ENCODE data around the gene CTIF.

The CTIF gene

GRCh38 chr18:48827291-48828193, 288.7 kb downstream of the CTIF start:
- peak; percentile 67 for DNase-seq

DNA sequence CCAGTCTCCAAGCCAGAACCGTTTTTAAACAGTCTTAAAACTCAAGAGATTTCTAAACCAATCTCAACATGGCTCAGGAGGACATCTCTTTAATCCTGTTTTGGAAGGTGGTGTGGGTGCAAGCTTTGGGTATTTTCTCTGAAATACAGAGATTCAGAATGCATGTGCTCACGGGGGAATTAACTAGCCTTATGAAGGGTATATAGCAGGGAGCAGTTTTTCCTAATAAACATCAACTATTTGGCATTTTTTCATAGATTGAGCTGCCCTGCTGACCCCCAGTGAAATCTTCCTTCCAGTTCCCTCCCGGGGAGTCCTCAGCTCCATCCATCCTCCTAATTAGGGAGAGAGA, 289.3 kb downstream of the CTIF start:
- DNase-seq, result no peak

- no peak for DNase-seq
Observed at GRCh38 chr18:48828691-48829442, 290.0 kb downstream of the CTIF start.

DNA sequence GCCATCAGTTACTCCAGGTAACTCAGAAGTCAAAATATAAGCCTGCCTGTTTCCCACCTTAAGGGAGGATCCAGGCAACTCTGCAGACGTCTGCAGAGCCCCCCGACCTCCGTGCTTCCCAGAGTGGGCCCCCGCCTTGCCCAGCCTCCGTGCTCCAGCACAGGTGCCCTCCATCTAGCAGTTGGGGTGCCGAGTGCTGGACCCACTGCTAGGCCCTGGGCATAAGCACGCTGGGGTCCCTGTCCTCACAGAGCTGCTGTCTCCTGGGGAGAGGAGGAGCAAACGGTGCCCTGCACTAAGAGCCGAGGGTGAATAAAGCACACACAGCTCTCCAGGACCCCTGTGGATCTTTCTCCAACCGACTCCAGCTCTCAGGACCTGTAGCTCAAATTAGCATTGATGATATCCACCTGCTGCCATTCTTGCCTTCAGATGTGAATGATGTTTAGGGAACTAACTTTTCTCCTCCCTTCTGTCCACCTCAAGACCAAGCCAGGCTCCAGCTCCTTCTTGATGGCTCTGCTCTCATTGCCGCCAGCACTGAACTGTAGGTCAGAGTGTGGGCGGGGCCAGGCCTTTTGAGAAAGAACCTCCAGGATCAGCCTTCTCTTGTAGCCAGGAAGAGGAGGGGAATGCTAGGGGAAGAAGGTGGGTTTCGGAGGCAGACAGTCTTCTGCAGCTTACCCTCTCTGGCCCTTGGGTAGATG, 290.8 kb downstream of the CTIF start:
- no peak for DNase-seq

- no peak for DNase-seq
Observed at GRCh38 chr18:48831113-48831759, 292.4 kb downstream of the CTIF start.

DNA sequence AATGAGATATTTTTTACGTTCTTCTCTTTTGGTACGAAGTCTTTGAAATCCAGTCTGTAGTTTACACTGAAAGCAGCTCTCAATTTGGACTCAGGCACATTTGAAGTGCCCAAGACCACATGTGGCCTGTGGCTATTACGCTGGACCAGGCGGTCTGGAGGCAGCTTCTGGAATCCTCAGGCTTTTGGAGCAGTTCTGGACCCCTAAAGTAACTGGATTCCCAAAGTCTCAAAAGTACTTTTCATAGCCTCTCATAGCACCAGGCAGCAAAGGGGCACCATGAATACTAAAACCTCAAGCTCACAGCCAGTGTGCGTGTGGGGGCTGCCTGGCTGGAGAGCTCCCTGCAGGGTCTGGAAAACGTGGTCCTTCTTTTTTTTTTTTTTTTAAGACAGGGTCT, 293.0 kb downstream of the CTIF start:
- DNase-seq, result no peak

DNA sequence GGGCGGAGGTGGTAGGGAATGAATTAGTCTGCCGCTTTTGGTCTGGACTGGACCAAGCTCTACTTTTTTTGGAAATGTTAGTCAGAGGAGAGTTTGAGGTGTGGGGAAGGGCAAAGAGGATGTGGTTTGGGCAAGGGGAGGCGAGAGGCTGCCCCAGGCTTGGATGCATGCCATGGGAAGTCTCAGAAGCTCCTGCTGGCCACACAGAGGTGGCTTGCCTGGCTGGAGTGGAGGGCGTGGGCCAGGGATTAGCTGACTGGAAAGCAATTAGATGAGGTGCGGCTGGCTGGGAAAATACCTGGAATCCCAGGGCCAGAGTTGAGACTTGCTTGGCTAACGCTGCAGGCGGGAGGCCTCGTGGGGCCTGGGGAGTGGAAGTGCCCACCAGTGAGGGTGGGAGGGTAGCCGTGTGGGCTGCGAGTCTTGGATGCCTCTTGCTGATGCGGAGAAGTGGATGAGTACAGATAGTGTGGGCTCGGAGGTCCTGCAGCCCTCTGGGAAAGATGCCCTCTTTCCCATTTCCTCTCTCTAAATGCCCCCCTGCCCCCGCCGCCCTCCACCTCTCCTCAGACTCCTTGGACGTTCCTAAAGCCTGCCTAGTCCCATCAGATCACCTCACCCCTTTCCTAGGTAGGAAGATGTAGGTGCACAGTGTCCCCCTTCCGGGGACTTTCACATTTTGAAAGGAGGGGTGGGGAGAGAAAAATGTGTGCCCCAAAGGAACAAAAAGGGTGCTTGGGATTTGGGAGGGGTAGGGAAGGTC, 294.3 kb downstream of the CTIF start:
- DNase-seq, result peak; percentile 71

DNA sequence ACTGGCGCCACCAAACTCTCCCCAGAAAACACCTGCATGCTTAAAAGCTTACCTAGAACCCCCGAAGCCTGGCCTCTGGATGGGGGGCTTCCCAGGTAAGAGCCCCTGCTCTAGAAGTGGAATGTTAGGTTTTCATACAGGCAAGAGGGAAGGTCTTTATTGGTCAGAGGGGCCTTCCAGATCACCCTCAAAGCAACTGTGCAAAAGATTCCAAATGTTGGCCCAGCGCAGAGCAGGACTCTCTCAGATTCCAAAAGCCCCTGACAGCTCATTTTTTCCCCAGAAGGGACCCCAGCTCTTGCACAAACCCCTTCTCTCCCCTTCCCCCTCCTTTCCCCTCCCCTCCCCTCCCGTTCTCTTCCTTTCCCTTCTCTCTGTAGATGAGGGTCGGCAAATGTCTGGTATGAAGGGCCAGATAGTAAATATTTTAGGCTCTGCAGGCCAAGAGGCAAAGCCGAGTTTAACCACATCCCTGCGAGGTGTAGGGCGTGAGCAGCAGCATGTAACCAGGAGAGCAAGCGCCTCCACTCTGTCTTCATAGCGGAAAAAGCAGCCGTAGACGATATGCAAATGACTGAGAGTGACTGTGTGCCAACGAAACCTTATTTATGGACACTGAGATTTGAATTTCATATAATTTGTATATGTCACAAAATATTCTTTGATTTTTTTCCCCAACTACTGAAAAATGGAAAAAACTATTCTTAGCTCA, 295.0 kb downstream of the CTIF start:
- peak; percentile 38 for DNase-seq

DNA sequence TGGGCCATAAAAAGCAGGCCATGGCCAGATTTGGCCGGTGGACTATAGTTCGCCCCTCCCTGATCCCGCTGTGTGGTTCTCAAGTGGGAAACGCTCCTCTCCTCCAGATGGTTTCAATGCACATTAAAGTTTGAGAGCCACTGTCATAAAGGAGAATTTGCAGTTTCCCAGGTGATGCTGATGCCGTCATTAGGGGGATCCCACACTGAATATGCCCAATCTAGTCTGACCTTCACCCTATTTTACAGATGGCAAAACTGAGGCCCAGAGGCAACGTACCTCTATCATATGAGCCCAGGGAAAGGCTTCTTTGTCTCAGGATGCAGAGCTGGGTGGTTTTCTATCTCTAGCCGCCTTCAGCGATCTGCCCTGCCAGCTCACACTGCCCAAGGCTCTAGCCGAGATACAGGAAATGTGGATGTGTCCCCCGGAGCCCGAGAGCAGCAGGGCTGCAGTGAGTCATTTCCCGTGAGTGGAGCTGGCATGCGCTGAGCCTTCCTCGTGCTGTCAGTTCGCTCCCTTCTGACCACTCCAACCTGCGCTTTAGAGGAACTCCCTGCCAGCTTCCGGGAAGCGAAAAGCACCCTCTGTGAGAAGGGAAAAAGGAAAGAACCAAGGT, 295.7 kb downstream of the CTIF start:
- DNase-seq, result peak; percentile 91

- no peak for DNase-seq
Observed at GRCh38 chr18:48835119-48835518, 296.3 kb downstream of the CTIF start.

DNA sequence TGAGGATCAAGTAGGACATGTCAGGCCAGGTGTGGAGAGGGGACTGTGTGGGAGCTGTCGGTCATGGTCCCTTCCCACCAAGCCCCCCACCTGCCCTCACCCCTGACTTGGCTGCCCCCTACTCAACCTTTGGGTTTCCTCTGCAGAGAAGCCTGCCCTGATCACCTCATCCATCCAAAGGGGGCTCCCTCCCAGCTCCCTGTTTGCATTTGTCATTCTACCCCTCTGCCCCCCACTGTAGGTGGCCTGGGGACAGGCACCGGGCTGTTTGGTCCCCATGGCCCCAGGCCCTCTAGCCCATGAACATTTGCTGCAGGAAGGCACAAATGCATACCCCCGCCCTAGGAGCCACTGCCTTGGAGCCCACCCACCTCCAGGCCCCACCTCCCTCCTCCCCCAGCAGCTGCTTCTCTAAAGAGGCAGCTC, 296.9 kb downstream of the CTIF start:
- no peak for DNase-seq

GRCh38 chr18:48836231-48836805, 297.5 kb downstream of the CTIF start:
- no peak for DNase-seq

- no peak for DNase-seq
Observed at GRCh38 chr18:48836806-48837615, 298.2 kb downstream of the CTIF start.

DNA sequence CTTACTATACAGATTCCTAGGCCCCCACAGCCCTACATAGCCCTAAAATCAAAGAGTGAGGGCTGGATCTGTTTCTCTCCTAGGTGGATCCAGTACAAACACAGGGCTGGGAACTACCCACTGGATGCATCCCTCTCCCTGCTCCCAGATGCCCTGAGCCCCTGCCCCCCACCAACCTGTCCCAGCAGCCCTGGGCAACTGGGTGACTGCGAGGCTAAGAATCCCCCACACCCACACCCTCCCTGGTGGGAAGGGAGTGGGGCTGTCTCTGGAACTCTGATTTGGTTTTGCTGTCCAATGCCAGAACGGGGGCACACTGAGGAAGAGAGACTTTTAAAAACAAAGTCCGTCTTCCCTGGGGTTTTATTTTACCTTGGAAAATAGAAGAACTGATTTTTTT, 298.8 kb downstream of the CTIF start:
- no peak for DNase-seq

GRCh38 chr18:48838166-48838775, 299.4 kb downstream of the CTIF start:
- no peak for DNase-seq

GRCh38 chr18:48838921-48839818, 300.3 kb downstream of the CTIF start:
- peak; percentile 73 for DNase-seq

DNA sequence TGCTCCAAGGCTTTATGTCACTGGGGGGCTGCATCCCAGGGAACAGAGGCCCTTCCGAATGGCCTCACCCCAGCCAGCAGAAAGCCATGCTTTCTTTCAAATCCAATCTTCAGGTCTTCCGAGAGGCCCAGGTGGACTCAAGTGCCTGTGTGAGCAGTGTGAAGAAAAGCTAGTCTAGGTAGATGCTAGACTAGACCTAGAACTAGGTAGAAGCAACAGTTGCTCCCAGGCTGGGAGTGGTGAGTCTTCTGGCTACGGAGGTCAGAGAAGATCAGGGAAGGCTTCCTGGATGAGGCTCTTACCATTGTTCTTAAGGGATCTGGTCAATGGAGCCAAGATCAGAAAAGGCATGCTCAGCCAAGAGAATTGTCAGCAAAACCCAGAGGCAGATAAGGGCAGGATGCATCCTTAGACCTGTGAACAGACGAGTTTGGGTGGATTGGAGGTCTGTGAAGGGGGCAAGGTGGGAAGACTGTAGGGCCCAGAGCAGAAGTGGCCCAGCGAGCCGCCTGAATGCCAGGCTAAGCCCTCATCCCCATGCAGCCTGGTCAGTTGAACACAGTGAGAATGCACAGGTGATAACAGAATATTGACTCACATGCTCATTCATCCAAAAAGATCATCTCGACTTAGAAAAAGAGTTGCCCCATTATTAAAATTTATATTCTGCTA, 301.1 kb downstream of the CTIF start:
- no peak for DNase-seq

- DNase-seq, result no peak
Observed at GRCh38 chr18:48840491-48840877, 301.7 kb downstream of the CTIF start.
